GM18951 (cell line): ENCODE measurements around the gene SLC12A4.
A peak's percentile ranks its signal among the peaks of the same experiment; 100 is the strongest.

Source experiments
- POLR2A ChIP-seq: IDR thresholded peaks from 4 replicates; pipeline ENCODE4 v1.6.1; 2011; ENCODE audit warnings: mild to moderate bottlenecking; ENCODE audit not compliant: insufficient read length, insufficient read depth; ENCODE audit errors: extremely low read depth
- in situ Hi-C: fragments of 300-500 bp; cut with MboI; formaldehyde crosslinking; loops from one replicate; pipeline ENCODE4 v1.12.0; 2022; ENCODE audit warnings: low sequenced_read_pairs, mixed read lengths, inconsistent platforms; ENCODE audit not compliant: unreplicated experiment

SLC12A4 gene

GRCh38 chr16:67936880-67937605 is 31.4 kb downstream of the SLC12A4 start:
- in situ Hi-C loops: no loop called here

GRCh38 chr16:67936124-67936879 is 32.1 kb downstream of the SLC12A4 start, which contains the start of gene PSMB10:
TSS of gene PSMB10 (minus strand) at chr16:67936850. CDS start at chr16:67936749, 101 bp downstream.
- peak; percentile 87 for TF ChIP-seq POLR2A
- in situ Hi-C loops: no loop called here

More at GRCh38 chr16:67936880-67937605, 31.4 kb downstream of the SLC12A4 start:
- peak; percentile 57 for TF ChIP-seq POLR2A

- TF ChIP-seq POLR2A: peak; percentile 93
- in situ Hi-C loops: no loop called here
Observed at GRCh38 chr16:67935402-67936123, 32.9 kb downstream of the SLC12A4 start.

GRCh38 chr16:67935101-67935401 is 33.4 kb downstream of the SLC12A4 start:
- in situ Hi-C loops: no loop called here

GRCh38 chr16:67934306-67935100 is 33.9 kb downstream of the SLC12A4 start:
- TF ChIP-seq POLR2A: peak; percentile 37
- in situ Hi-C loops: no loop called here

More at GRCh38 chr16:67935101-67935401, 33.4 kb downstream of the SLC12A4 start:
- TF ChIP-seq POLR2A: no peak

GRCh38 chr16:67933805-67934204 is 34.6 kb downstream of the SLC12A4 start:
- in situ Hi-C loops: no loop called here
- no peak for TF ChIP-seq POLR2A

DNA sequence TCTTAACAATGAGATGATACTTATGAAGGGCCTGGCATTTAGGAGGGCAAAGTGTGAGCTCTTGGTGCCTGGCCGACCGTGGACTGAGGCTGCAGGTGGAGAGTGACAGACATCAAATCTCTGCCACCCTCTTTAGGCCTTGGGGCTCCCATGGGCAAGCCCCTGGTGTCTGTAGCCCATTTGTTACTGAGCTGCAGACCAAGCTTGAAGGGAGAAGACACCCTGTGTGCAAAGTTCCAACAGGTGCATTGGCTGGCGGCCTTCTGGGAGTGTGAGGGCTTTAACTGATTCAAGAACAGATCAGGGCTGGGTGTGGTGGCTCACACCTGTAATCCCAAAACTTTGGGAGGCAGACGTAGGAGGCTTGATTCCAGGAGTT is 36.0 kb downstream of the SLC12A4 start:
- TF ChIP-seq POLR2A: no peak
- in situ Hi-C loops: no loop called here

DNA sequence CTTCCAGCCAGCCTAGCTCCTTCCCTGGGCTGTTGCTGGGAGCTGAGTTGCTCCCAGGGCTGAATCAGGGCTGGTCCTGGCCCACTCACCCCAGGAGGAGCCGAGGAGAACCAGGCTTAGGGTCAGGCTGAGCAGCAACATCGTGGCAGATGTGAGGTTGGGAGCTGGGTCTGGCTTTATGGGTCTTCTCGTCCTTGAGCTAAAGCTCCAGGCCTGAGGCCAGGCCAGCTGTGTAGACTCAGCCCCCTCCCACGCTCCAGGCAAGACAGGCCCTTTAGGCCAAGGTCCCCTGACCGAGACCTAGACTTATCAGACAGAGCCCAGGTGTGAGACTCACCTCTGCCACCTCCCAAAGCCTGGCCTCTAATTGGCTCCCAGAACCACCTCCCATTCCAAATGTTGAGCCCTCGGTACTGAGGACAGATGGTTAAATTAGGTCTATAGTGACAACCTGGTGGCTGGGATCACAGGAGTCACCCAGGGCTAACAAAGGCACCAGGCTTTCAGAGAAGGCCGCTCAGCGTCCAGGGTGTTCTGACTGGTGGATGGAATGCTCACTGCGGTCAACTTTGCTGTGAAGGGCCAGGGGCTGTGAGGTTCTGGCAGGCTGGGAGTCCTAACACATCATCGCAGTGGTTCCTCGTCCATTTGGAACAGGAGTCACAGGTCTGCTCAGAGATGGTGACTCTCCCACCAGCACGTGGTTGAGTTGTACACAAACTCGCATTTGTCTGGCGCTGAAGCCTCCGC is 36.5 kb downstream of the SLC12A4 start, which contains the start of gene CTRL:
Gene CTRL (minus strand): TSS at position 151 of the 750 bp plus-strand sequence. CDS start 10 bp downstream, at position 141.
- in situ Hi-C loops: no loop called here
- no peak for TF ChIP-seq POLR2A

GRCh38 chr16:67930678-67931211 is 37.7 kb downstream of the SLC12A4 start:
- TF ChIP-seq POLR2A: no peak
- in situ Hi-C loops: no loop called here

DNA sequence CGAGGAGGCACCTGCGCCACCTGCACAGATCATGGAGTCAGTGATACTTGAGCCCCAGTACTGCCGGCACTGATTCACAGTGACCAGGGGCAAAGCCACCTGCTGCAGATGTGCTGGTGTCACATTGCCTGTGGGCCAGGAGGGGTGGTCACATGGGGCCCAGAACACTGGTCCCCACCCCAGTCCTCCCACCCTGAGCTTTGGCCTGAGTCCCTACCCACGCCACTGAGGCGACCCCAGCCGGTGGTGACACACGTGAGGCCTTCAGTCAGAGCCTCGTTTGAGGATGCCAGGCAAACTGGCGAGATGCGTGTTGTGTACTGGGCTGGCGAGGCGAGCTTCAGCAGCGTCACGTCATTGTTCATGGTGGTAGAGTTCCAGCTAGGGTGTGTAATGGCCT is 38.2 kb downstream of the SLC12A4 start:
- no peak for TF ChIP-seq POLR2A
- in situ Hi-C loops: no loop called here

- in situ Hi-C loops: no loop called here
- TF ChIP-seq POLR2A: no peak
Observed at GRCh38 chr16:67928561-67929364, 39.7 kb downstream of the SLC12A4 start.

- no peak for TF ChIP-seq POLR2A
- in situ Hi-C loops: no loop called here
Observed at GRCh38 chr16:67928147-67928546, 40.3 kb downstream of the SLC12A4 start.
